Activated CD8-positive, alpha-beta memory T cell treated with anti-CD3 and anti-CD28 coated beads, Interleukin-2, amount 10 ng/mL, durations not matched to agents 7 days and 5 days (primary cell): ENCODE results near the gene CRYBB1. TPM values are rescaled to one million over a fixed set of nuclear protein-coding genes. Genes with fewer than 3 reads are reported as not detected.

Experiments used
- ATAC-seq: fragments of 150-1000 bp; cut with Tn5 transposase; one replicate; pipeline ENCODE4 v1.10.0; 2021; ENCODE audit warnings: moderate library complexity
- CTCF ChIA-PET: fragments of 350-600 bp; sonication (Branson Sonifier 250); formaldehyde crosslinking; loops from one replicate; lab custom pipeline; 2021; ENCODE audit warnings: antibody characterized with exemption; lab: Charles Lee
- DNase-seq: peaks from one replicate; pipeline ENCODE4 v3.0.0-alpha.2; 2020
- H3K27ac Mint-ChIP-seq: one replicate; pipeline ENCODE4 v1.8.0; 2021; ENCODE audit warnings: mild to moderate bottlenecking, mixed read lengths
- H3K27me3 Mint-ChIP-seq: one replicate; pipeline ENCODE4 v1.8.0; 2021; ENCODE audit warnings: mixed read lengths
- H3K36me3 Mint-ChIP-seq: one replicate; pipeline ENCODE4 v1.8.0; 2021; ENCODE audit warnings: mild to moderate bottlenecking, mixed read lengths
- H3K4me1 Mint-ChIP-seq: one replicate; pipeline ENCODE4 v1.8.0; 2021; ENCODE audit warnings: mixed read lengths
- H3K4me3 Mint-ChIP-seq: one replicate; pipeline ENCODE4 v1.8.0; 2021; ENCODE audit warnings: mild to moderate bottlenecking, moderate library complexity, mixed read lengths
- H3K9me3 Mint-ChIP-seq: one replicate; pipeline ENCODE4 v1.8.0; 2022; ENCODE audit warnings: low read depth, mixed read lengths
- total RNA-seq, 2 experiments: library from RNA; stranded (reverse); gene quantifications; one replicate each; pipeline ENCODE4 v1.2.3, GENCODE V29; 2021

CRYBB1 gene
- total RNA-seq, 2 experiments from 2014 or later = 0.38 TPM; not detected in 1

GRCh38 chr22:26610996-26611395 is 6.8 kb downstream of the CRYBB1 start:
- Mint-ChIP-seq H3K9me3 (no peaks in the 10 kb centered on the region), H3K4me1 (peaks cover 44% of the 10 kb centered on the region), H3K27me3 (peaks cover 21% of the 10 kb centered on the region), H3K4me3 (no peak overlapping the region), H3K27ac (no peak overlapping the region), H3K36me3 (peaks cover 4% of the 10 kb centered on the region)
- CTCF ChIA-PET = interaction anchor here (1.0 to 1.7 kb wide), 4 partner anchors 10 to 108 kb away, joined by 3 to 9 read pairs (median 6); partner anchors contain the start of gene CRYBA4
- DNase-seq (no peak), ATAC-seq (peak; percentile 14)

DNA sequence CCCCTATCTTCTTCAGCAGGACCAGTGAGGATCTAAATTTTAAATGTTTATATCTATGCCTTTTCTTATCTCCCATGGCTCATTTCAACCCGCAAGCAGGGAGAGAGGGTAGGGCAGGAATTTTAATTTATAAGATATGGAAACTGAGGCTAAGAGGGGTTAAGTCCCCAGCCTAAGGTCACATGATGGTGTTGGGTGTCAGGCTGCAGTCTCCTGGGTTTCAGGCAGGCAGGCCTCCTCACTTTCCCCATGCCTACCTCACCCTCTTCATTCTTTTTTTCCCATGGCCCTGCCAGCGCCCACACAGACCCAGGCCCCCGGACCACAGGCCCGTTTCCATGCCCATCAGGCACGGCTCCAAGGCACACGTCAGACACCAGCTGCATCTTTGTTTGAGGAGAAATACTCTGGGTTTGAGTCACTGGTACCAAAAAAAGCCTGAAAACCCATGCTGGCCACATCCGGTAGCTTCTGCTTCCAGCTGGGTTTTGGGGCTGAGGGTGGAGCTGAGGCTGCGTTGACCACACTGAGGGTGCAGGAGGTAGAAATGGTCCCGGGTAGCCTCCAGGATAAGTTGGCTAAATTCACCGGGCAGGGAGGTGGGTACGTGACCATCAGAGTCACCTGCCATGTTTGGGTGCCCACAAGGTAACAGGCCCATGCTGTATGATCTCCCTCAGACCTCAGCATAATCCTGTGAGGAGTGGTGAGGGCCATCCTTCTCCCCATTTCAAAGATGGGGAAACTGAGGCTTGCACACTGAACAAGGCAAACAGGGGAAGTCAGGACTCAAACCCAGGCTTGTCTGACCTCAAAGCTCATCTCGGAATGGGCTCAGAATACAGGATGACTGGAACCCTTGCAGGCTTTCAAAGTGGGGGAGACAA is 7.5 kb downstream of the CRYBB1 start:
- Mint-ChIP-seq H3K36me3 (peaks cover 4% of the 10 kb centered on the region), H3K4me1 (peaks cover 41% of the 10 kb centered on the region), H3K9me3 (no peaks in the 10 kb centered on the region), H3K27me3 (peaks cover 21% of the 10 kb centered on the region), H3K4me3 (peak overlapping the region; percentile 52), H3K27ac (peak overlapping the region; percentile 90)
- CTCF ChIA-PET = interaction anchor here (1.0 to 1.7 kb wide), 4 partner anchors 11 to 108 kb away, joined by 3 to 9 read pairs (median 6); partner anchors contain the start of gene CRYBA4
- ATAC-seq = peak; percentile 87
- peak; percentile 90 for DNase-seq

GRCh38 chr22:26609287-26609686 is 8.5 kb downstream of the CRYBB1 start:
- H3K36me3 Mint-ChIP-seq = peaks cover 4% of the 10 kb centered on the region
- CTCF ChIA-PET = interaction anchor here (1.7 kb wide), 1 partner anchor 17 kb away, joined by 6 read pairs; no protein-coding TSS in a partner anchor
- peak overlapping the region; percentile 30 for H3K27ac Mint-ChIP-seq
- no peak overlapping the region for H3K4me3 Mint-ChIP-seq
- H3K27me3 Mint-ChIP-seq = peaks cover 20% of the 10 kb centered on the region
- DNase-seq = no peak
- ATAC-seq = no peak
- peaks cover 41% of the 10 kb centered on the region for H3K4me1 Mint-ChIP-seq
- H3K9me3 Mint-ChIP-seq = no peaks in the 10 kb centered on the region

DNA sequence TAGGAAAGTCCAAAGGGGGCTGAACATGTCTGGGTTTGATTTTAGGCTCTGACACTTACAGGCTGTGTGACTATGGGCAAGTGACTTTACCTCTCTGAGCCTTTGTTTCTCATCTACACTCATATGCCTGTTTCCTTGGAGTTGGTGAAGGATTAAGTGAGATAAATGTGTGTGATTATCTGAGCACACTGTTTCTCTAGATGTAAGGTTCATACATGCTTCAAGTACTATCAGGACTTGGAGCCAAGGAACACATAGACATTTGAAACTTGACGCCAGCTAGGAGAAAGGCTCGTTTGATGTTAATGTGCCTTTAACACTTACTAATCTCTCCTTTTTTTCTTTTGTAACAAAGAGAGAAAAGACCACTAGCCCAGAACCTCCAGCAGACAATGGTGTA is 9.7 kb downstream of the CRYBB1 start:
- Mint-ChIP-seq H3K36me3 (peaks cover 4% of the 10 kb centered on the region), H3K9me3 (no peaks in the 10 kb centered on the region), H3K4me1 (peaks cover 47% of the 10 kb centered on the region), H3K4me3 (no peak overlapping the region), H3K27me3 (peaks cover 11% of the 10 kb centered on the region), H3K27ac (no peak overlapping the region)
- CTCF ChIA-PET = interaction anchor here (0.9 to 1.4 kb wide), 4 partner anchors 14 to 105 kb away, joined by 3 to 6 read pairs (median 4); no protein-coding TSS in a partner anchor
- no peak for DNase-seq
- no peak for ATAC-seq

DNA sequence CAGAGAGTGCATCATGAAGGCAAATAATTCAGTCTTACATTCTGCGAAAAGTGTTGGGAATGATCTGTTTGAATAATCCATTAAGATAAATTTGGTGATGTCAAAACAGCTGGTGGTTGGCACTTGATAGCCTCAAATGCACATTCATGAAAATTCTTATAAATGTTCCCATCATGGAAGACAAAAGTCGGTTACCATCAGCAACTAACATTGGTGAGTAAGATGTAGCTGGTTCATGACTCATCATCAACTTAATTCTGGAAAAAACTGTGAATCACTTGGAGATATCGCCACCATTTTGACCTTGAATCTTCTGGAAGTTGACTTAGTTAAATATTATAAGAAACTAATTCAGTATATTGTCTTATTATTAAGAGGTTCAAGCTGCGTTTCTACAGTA is 11.2 kb downstream of the CRYBB1 start:
- no peak for ATAC-seq
- CTCF ChIA-PET = interaction anchor here (0.7 to 1.0 kb wide), 2 partner anchors 14 to 50 kb away, joined by 3 read pairs; no protein-coding TSS in a partner anchor
- H3K9me3 Mint-ChIP-seq = no peaks in the 10 kb centered on the region

DNA sequence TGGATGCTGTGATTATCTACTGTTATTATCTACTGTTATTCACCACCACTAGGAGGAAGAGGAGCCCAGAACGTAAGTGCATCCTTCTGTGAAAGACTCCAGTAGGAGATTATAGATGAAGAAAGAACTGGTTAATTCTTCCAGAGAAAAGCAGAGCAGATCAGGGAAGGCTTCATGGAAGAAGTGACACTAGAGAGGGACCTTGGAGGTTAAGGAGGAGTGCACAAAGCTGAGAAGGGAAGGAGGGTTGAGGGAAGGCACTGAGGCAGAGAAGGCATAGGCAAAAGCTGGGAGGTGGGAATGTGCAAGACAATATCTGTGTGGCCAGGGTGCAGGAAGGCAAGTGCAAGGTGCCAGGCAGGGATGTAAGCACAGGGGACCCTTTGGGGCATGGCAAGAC is 13.5 kb downstream of the CRYBB1 start:
- Mint-ChIP-seq H3K4me1 (peaks cover 27% of the 10 kb centered on the region), H3K27ac (no peak overlapping the region), H3K36me3 (peaks cover 4% of the 10 kb centered on the region), H3K9me3 (no peaks in the 10 kb centered on the region), H3K27me3 (peaks cover 6% of the 10 kb centered on the region), H3K4me3 (no peak overlapping the region)
- no peak for ATAC-seq
- DNase-seq = no peak
- CTCF ChIA-PET = interaction anchor here (1.1 to 1.7 kb wide), 3 partner anchors 8 to 101 kb away, joined by 3 to 5 read pairs (median 4); no protein-coding TSS in a partner anchor

More for the DNA sequence above, 11.2 kb downstream of the CRYBB1 start:
- no peak for DNase-seq
- H3K4me1 Mint-ChIP-seq = peaks cover 42% of the 10 kb centered on the region
- peaks cover 6% of the 10 kb centered on the region for H3K27me3 Mint-ChIP-seq
- H3K27ac Mint-ChIP-seq = no peak overlapping the region
- no peak overlapping the region for H3K4me3 Mint-ChIP-seq
- H3K36me3 Mint-ChIP-seq = peaks cover 4% of the 10 kb centered on the region

DNA sequence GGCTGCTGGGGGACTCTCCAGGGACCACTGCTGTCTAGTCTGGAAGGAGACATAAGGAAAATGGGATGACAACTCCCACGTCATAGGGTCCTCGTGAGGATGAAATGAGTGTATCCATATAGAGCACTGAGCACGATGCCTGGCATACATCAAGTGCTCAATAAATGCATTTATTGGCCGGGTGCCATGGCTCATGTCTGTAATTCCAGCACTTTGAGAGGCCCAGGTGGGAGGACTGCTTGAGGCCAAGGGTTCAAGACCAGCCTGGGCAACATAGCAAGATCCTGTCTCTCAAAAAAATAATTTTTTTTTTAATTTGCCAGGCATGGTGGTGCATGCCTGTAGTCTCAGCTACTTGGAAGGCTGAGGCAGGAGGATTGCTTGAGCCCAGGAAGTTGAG is 15.7 kb downstream of the CRYBB1 start:
- no peak for ATAC-seq
- H3K27ac Mint-ChIP-seq = no peak overlapping the region
- CTCF ChIA-PET = no interaction called here
- no peak overlapping the region for H3K4me3 Mint-ChIP-seq
- H3K9me3 Mint-ChIP-seq = no peaks in the 10 kb centered on the region
- DNase-seq = no peak
- H3K36me3 Mint-ChIP-seq = no peaks in the 10 kb centered on the region
- H3K4me1 Mint-ChIP-seq = peaks cover 35% of the 10 kb centered on the region
- H3K27me3 Mint-ChIP-seq = no peaks in the 10 kb centered on the region

DNA sequence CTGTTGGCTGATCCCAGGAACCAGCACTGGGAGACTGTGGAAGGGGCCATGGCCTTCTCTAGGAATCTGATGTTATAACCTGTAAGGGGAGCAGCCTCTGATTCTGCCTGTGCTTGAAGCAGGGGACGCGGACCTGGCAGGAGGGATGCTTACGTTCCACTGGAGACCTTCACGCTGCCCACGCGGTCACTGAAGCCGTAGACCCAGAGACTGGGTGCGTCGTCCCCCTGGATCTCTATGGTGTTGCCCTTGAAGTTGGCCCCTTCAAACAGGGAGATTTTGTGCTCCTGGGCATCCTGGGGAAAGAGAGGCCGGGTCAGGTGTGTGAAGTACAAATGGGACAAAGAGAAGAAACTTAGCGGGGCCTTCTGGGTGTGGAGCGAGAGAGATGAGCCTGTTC is 16.1 kb downstream of the CRYBB1 start:
- Mint-ChIP-seq H3K9me3 (no peaks in the 10 kb centered on the region), H3K36me3 (no peaks in the 10 kb centered on the region)
- CTCF ChIA-PET = no interaction called here

GRCh38 chr22:26599505-26599904 is 18.3 kb downstream of the CRYBB1 start:
- Mint-ChIP-seq H3K4me1 (peaks cover 42% of the 10 kb centered on the region), H3K27me3 (no peaks in the 10 kb centered on the region), H3K4me3 (no peak overlapping the region), H3K27ac (no peak overlapping the region), H3K36me3 (no peaks in the 10 kb centered on the region), H3K9me3 (no peaks in the 10 kb centered on the region)
- CTCF ChIA-PET = no interaction called here
- DNase-seq = no peak
- ATAC-seq = no peak

More for the DNA sequence above, 16.1 kb downstream of the CRYBB1 start:
- Mint-ChIP-seq H3K4me3 (no peak overlapping the region), H3K27me3 (no peaks in the 10 kb centered on the region), H3K4me1 (peaks cover 39% of the 10 kb centered on the region), H3K27ac (no peak overlapping the region)
- DNase-seq (no peak), ATAC-seq (no peak)

DNA sequence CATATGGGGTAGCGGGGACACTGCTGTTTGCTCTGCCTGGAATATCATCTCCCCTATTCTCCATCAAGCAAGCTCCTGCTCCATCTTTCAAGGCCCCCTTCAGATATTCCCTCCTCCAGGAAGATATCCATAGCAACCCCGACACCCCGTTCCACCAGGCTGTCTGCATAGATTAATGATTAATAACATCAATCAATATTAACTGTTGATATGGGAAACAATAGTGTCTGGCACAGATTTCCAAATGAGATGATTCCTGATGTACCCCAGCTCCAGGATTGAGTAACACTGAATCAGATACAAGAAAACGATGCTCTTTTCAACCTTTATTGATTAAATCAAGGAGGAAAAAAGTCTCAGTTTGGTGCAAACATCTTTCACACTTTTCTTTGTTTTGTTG is 20.3 kb downstream of the CRYBB1 start:
- CTCF ChIA-PET = interaction anchor here (0.7 to 1.5 kb wide), 3 partner anchors 12 to 76 kb away, joined by 3 to 5 read pairs (median 3); no protein-coding TSS in a partner anchor
- H3K27ac Mint-ChIP-seq = peak overlapping the region; percentile 56
- DNase-seq (no peak), ATAC-seq (no peak)
- peaks cover 54% of the 10 kb centered on the region for H3K4me1 Mint-ChIP-seq
- H3K9me3 Mint-ChIP-seq = no peaks in the 10 kb centered on the region
- no peak overlapping the region for H3K4me3 Mint-ChIP-seq
- no peaks in the 10 kb centered on the region for H3K36me3 Mint-ChIP-seq
- H3K27me3 Mint-ChIP-seq = no peaks in the 10 kb centered on the region

DNA sequence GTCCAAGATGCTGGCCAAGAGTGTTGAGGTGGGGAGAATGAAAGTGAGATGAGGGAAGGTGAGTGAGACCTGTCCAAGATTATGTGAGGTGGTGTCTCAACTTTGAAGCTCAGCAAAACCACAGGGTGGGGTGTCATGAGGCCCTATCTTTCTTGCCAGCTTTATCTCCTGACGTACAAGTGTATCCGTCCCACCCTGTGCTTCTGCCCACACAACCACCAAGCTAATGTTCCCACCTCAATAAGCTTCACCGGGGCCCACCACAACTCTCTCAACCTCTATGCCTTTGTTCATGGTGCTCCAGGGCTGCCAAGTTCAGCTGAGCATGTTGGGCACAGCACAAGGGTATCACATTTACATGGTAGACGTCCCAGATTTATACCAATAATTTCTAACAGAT is 20.8 kb downstream of the CRYBB1 start:
- DNase-seq (peak; percentile 61), ATAC-seq (no peak)
- peaks cover 58% of the 10 kb centered on the region for H3K4me1 Mint-ChIP-seq
- H3K9me3 Mint-ChIP-seq = no peaks in the 10 kb centered on the region
- CTCF ChIA-PET = interaction anchor here (0.7 to 1.5 kb wide), 6 partner anchors 8 to 118 kb away, joined by 3 to 5 read pairs (median 4); no protein-coding TSS in a partner anchor
- H3K4me3 Mint-ChIP-seq = no peak overlapping the region
- H3K36me3 Mint-ChIP-seq = no peaks in the 10 kb centered on the region
- no peaks in the 10 kb centered on the region for H3K27me3 Mint-ChIP-seq
- peak overlapping the region; percentile 56 for H3K27ac Mint-ChIP-seq

- H3K4me3 Mint-ChIP-seq = no peak overlapping the region
- CTCF ChIA-PET = interaction anchor here (1.7 kb wide), 1 partner anchor 30 kb away, joined by 3 read pairs; no protein-coding TSS in a partner anchor
- H3K36me3 Mint-ChIP-seq = peaks cover under 1% of the 10 kb centered on the region
- H3K27ac Mint-ChIP-seq = peak overlapping the region; percentile 73
- no peaks in the 10 kb centered on the region for H3K27me3 Mint-ChIP-seq
- ATAC-seq (no peak), DNase-seq (no peak)
- H3K9me3 Mint-ChIP-seq = no peaks in the 10 kb centered on the region
- peaks cover 67% of the 10 kb centered on the region for H3K4me1 Mint-ChIP-seq
Observed at GRCh38 chr22:26593763-26594162, 24.1 kb downstream of the CRYBB1 start.

DNA sequence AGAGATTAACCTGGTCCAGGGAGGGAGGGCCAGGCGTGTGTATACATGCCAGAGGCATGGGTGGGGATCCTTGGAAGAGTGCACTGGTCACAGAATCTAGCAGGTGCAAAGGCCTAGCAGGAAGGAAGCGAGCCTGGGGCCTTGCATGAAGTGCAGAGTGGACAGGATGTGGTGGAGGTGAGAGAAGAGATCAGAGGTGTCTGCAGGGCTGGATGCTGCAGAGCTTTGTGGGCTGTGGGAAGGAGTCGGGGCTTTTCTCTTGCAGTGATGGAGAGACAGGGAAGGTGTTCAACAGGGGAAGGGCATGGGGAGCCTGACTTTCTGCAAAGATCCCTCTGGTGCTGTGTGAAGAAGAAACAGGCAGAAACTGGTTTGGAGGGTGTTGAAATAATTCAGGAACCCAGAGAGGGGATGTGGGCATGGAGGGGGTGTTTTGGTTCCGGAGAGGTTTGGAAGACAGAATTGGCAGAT is 25.4 kb downstream of the CRYBB1 start:
- DNase-seq (peak; percentile 92), ATAC-seq (peak; percentile 59)
- Mint-ChIP-seq H3K36me3 (peaks cover 9% of the 10 kb centered on the region), H3K9me3 (no peaks in the 10 kb centered on the region), H3K4me3 (peak overlapping the region; percentile 60), H3K4me1 (peaks cover 67% of the 10 kb centered on the region), H3K27ac (peak overlapping the region; percentile 83), H3K27me3 (no peaks in the 10 kb centered on the region)
- CTCF ChIA-PET = interaction anchor here (0.6 to 1.4 kb wide), 10 partner anchors 12 to 162 kb away, joined by 3 to 7 read pairs (median 4); no protein-coding TSS in a partner anchor
